ENCODE results near the gene ING5.

- TF ChIP-seq CTCF (IDR thresholded peaks at IDR 0.05) (no peak), POLR2A (IDR thresholded peaks at IDR 0.05; ENCODE audit: low read depth) (no peak)
Measured at GRCh38 chr2:241739651-241740050, 37.8 kb downstream of the ING5 start.
